ENCODE data around the gene MVB12B. TPM values are rescaled to one million over a fixed set of nuclear protein-coding genes. Genes with fewer than 3 reads are reported as not detected.

MVB12B gene
- total RNA-seq, 1 donor from 2014 or later = 47.5 TPM

DNA sequence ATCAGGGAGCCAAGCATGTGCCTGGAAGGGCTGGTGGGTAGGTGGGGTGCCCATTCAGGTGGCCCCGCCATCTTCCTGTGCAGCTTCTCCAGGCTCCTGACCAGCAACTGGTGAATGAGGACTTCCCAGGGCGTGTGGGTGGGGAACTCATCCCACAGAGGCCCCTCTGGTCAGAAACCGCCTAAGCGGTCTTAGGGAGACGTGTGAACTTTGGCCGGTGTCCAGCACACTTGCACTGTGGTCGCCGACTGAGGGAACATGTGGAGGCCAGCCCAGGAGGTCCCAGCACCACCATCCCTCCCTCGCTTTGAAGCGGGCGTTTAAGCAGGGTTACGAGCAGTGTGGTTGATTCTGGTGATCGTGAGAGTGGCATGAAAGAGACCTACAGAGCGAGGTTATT lies 77.8 kb downstream of the MVB12B start:
- H3K27me3 ChIP-seq = no peaks in the 10 kb centered on the region
- no peak overlapping the region for H3K4me3 ChIP-seq
- intact Hi-C loops (cut with DNase I) = no loop called here
- DNase-seq = no peak
- no peaks in the 10 kb centered on the region for H3K4me1 ChIP-seq
- peaks cover 24% of the 10 kb centered on the region for H3K36me3 ChIP-seq
- no peaks in the 10 kb centered on the region for H3K9me3 ChIP-seq
- TF ChIP-seq, protein P1, sequence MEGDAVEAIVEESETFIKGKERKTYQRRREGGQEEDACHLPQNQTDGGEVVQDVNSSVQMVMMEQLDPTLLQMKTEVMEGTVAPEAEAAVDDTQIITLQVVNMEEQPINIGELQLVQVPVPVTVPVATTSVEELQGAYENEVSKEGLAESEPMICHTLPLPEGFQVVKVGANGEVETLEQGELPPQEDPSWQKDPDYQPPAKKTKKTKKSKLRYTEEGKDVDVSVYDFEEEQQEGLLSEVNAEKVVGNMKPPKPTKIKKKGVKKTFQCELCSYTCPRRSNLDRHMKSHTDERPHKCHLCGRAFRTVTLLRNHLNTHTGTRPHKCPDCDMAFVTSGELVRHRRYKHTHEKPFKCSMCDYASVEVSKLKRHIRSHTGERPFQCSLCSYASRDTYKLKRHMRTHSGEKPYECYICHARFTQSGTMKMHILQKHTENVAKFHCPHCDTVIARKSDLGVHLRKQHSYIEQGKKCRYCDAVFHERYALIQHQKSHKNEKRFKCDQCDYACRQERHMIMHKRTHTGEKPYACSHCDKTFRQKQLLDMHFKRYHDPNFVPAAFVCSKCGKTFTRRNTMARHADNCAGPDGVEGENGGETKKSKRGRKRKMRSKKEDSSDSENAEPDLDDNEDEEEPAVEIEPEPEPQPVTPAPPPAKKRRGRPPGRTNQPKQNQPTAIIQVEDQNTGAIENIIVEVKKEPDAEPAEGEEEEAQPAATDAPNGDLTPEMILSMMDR (IDR thresholded peaks at IDR 0.05) = no peak
- ATAC-seq = no peak
- H3K27ac ChIP-seq = no peak overlapping the region

DNA sequence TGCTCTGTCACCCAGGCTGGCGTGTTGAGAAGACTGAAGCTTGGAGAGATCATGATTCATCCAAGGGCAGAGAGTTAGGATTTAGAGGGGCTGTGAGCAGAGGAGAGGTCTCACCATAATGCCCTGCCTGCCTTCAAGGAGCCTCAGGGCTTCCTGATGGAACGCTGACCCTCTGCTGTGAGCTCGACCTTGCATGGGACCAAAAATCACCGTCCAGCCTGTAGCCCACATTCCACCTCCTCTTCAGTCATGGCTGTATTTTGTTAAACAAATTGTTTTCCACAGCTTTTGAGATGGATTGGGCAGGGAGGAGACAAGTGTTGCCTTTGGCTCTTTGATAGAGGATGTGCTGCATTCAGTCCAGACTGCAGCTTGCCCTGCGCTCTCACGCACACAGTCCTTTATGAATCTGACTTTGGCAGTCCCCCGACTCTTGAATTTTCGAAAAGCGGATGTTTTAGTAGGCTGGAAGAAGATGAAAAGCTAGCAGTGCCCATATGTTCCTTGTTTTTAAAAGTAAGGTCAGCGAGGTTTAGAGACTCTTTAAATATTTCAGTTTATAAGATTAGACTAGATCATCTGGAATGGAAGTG lies 79.5 kb downstream of the MVB12B start:
- intact Hi-C loops (cut with DNase I) = no loop called here
- TF ChIP-seq, protein P1 (IDR thresholded peaks at IDR 0.05) = no peak
- peaks cover 20% of the 10 kb centered on the region for H3K36me3 ChIP-seq

GRCh38 chr9:126407114-126407870 lies 80.7 kb downstream of the MVB12B start:
- no peaks in the 10 kb centered on the region for H3K27me3 ChIP-seq
- no peaks in the 10 kb centered on the region for H3K9me3 ChIP-seq
- DNase-seq = no peak
- TF ChIP-seq, protein P1 (IDR thresholded peaks at IDR 0.05) = no peak
- peaks cover 25% of the 10 kb centered on the region for H3K36me3 ChIP-seq
- H3K27ac ChIP-seq = no peak overlapping the region
- no peak overlapping the region for H3K4me3 ChIP-seq
- H3K4me1 ChIP-seq = no peaks in the 10 kb centered on the region
- ATAC-seq = no peak
- intact Hi-C loops (cut with DNase I) = no loop called here

More for the DNA sequence above, 79.5 kb downstream of the MVB12B start:
- H3K9me3 ChIP-seq = no peaks in the 10 kb centered on the region
- no peak for ATAC-seq
- no peak for DNase-seq
- no peak overlapping the region for H3K27ac ChIP-seq
- H3K27me3 ChIP-seq = no peaks in the 10 kb centered on the region
- H3K4me1 ChIP-seq = no peaks in the 10 kb centered on the region
- H3K4me3 ChIP-seq = no peak overlapping the region

DNA sequence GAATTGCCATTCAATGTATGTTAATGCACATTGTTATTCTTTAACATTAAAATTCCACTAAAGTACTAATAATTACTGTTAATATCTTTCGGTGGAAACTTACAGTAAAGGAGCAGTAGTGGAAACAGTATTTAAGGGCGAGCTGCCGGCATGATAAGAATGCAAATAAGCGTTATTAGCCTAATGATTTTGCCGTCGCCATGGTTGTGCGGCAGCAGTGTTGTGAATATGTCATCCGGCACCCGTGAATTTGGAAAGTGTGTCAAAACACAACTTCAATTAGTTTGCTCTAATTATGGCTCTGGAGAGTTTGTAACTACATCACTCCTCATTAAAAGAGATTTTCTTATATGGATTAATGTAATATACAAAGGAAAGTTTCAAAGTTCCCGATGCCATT lies 81.4 kb downstream of the MVB12B start:
- DNase-seq = no peak
- no peaks in the 10 kb centered on the region for H3K27me3 ChIP-seq
- TF ChIP-seq, protein P1 (IDR thresholded peaks at IDR 0.05) = no peak
- no peaks in the 10 kb centered on the region for H3K9me3 ChIP-seq
- ATAC-seq = no peak
- intact Hi-C loops (cut with DNase I) = no loop called here
- no peak overlapping the region for H3K27ac ChIP-seq
- H3K4me3 ChIP-seq = no peak overlapping the region
- H3K36me3 ChIP-seq = peaks cover 20% of the 10 kb centered on the region
- no peaks in the 10 kb centered on the region for H3K4me1 ChIP-seq

GRCh38 chr9:126410229-126410628 lies 83.6 kb downstream of the MVB12B start:
- Histone ChIP-seq H3K27ac (no peak overlapping the region), H3K4me3 (no peak overlapping the region), H3K9me3 (no peaks in the 10 kb centered on the region), H3K4me1 (no peaks in the 10 kb centered on the region), H3K27me3 (no peaks in the 10 kb centered on the region), H3K36me3 (peaks cover 11% of the 10 kb centered on the region)
- no peak for ATAC-seq
- no peak for DNase-seq
- intact Hi-C loops (cut with DNase I) = no loop called here
- TF ChIP-seq, protein P1 (IDR thresholded peaks at IDR 0.05) = no peak
